Liver (tissue), 3 donors: ENCODE results near the gene TGIF2.

Source experiments
- JUND ChIP-seq, 2 donors: IDR thresholded peaks; 2 replicates each; pipeline ENCODE4 v1.6.1; 2016; ENCODE audit warnings: antibody characterized with exemption in 2 of 2
- REST ChIP-seq: IDR thresholded peaks from 2 replicates; pipeline ENCODE4 v1.6.1; 2016; ENCODE audit warnings: antibody characterized with exemption, mild to moderate bottlenecking
- TF ChIP-seq, protein P1 (sequence below): fragments of 150-350 bp; IDR thresholded peaks from 2 replicates; pipeline ENCODE4 v1.5.1; 2017; ENCODE audit warnings: improper control_type of control experiment, low read depth, low read length; ENCODE audit not compliant: missing input control
- TF ChIP-seq, protein P2 (sequence below): IDR thresholded peaks from 2 replicates; pipeline ENCODE4 v1.6.1; 2016; ENCODE audit warnings: antibody characterized with exemption
- donor health status: healthy.
- donor health status: healthy.

GRCh38 chr20:36572701-36573102 is 695 bp upstream of the TGIF2 start:
- TF ChIP-seq REST (no peak), JUND (IDR thresholded peaks at IDR 0.05) (no peak)
- TF ChIP-seq, protein P1, sequence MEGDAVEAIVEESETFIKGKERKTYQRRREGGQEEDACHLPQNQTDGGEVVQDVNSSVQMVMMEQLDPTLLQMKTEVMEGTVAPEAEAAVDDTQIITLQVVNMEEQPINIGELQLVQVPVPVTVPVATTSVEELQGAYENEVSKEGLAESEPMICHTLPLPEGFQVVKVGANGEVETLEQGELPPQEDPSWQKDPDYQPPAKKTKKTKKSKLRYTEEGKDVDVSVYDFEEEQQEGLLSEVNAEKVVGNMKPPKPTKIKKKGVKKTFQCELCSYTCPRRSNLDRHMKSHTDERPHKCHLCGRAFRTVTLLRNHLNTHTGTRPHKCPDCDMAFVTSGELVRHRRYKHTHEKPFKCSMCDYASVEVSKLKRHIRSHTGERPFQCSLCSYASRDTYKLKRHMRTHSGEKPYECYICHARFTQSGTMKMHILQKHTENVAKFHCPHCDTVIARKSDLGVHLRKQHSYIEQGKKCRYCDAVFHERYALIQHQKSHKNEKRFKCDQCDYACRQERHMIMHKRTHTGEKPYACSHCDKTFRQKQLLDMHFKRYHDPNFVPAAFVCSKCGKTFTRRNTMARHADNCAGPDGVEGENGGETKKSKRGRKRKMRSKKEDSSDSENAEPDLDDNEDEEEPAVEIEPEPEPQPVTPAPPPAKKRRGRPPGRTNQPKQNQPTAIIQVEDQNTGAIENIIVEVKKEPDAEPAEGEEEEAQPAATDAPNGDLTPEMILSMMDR = no peak
- TF ChIP-seq, protein P2, sequence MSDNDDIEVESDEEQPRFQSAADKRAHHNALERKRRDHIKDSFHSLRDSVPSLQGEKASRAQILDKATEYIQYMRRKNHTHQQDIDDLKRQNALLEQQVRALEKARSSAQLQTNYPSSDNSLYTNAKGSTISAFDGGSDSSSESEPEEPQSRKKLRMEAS = no peak
